CD4-positive, alpha-beta T cell treated with Interleukin-15 for 4 hours (primary cell): Measurements from ENCODE around the gene UQCRHL.

Experiments
- DNase-seq: peaks from one replicate; pipeline ENCODE4 v3.0.0-alpha.2; 2020; ENCODE audit warnings: low spot score

Gene UQCRHL

GRCh38 chr1:15757575-15758342, 49.7 kb downstream of the UQCRHL start:
- no peak for DNase-seq
